ENCODE results near the gene ACTL10. TPM values are rescaled to one million over a fixed set of nuclear protein-coding genes. Genes with fewer than 3 reads are reported as not detected.

The ACTL10 gene
- total and polyA plus RNA-seq, 7 donors: 0.04 to 0.74 (median 0.39) TPM; not detected in 1

- Histone ChIP-seq H3K4me1 (peaks cover 10% of the 10 kb centered on the region), H3K36me3 (ENCODE audit: insufficient read depth in 1 of 2, low read depth in 1 of 2) (peaks cover 0 to 38% of the 10 kb centered on the region in 2 donors), H3K27ac (no peak overlapping the region), H3K9me3 (no peaks in the 10 kb centered on the region), H3K27me3 (ENCODE audit: insufficient read depth in 3 of 3, low read length in 2 of 3) (no peaks in the 10 kb centered on the region), H3K4me3 (no peak overlapping the region)
- 89 to 94% (median 90%) methylated on average over 2 of the region's 2 CpGs for WGBS, 3 donors
- DNase-seq: no peak
- intact Hi-C loops (cut with DNase I): no loop called here
- no peak for TF ChIP-seq CTCF (IDR thresholded peaks at IDR 0.05)
- no peak for ATAC-seq
These were observed 49.8 kb downstream of the ACTL10 start for GRCh38 chr20:33716498-33716897.

Other genes starting within 250 kb of the ACTL10 start
- gene SNTA1, start 223.2 kb upstream of the ACTL10 start, total RNA-seq: 100 to 1,000 TPM; 102 to 150 (median 129) TPM
- 100 to 1,000 TPM in 2 of 3 donors, 10 to 100 TPM in 1; 36.6 to 196 (median 165) TPM for gene SNTA1, start 223.2 kb upstream of the ACTL10 start, polyA plus RNA-seq
- gene CBFA2T2, start 176.8 kb upstream of the ACTL10 start, total RNA-seq: 1 to 10 TPM; 7.0 to 9.3 (median 7.7) TPM
- gene CBFA2T2, start 176.8 kb upstream of the ACTL10 start, polyA plus RNA-seq: 1 to 10 TPM; 3.8 to 6.6 (median 3.9) TPM
- gene C20orf144, start 4.6 kb upstream of the ACTL10 start, total RNA-seq: not detected
- gene C20orf144, start 4.6 kb upstream of the ACTL10 start, polyA plus RNA-seq: under 1 TPM in 2 of 3 donors, not detected in 1; 0.05 to 0.08 TPM
- 10 to 100 TPM; 57.9 to 98.0 (median 77.3) TPM for gene NECAB3, start 7.5 kb downstream of the ACTL10 start, total RNA-seq
- gene NECAB3, start 7.5 kb downstream of the ACTL10 start, polyA plus RNA-seq: 10 to 100 TPM; 37.8 to 72.0 (median 63.7) TPM
- gene E2F1, start 19.4 kb downstream of the ACTL10 start, total RNA-seq: 1 to 10 TPM in 2 of 4 donors, under 1 TPM in 2; 0.73 to 1.3 (median 0.94) TPM
- gene E2F1, start 19.4 kb downstream of the ACTL10 start, polyA plus RNA-seq: 1 to 10 TPM in 1 of 3 donors, under 1 TPM in 2; 0.79 to 6.5 (median 0.84) TPM
- gene PXMP4, start 53.4 kb downstream of the ACTL10 start, total RNA-seq: 10 to 100 TPM in 1 of 4 donors, 1 to 10 TPM in 3; 4.2 to 10.6 (median 5.1) TPM
- gene PXMP4, start 53.4 kb downstream of the ACTL10 start, polyA plus RNA-seq: 1 to 10 TPM; 1.9 to 6.0 (median 3.4) TPM
- gene ZNF341, start 65.1 kb downstream of the ACTL10 start, total RNA-seq: 1 to 10 TPM; 1.3 to 2.4 (median 1.5) TPM
- gene ZNF341, start 65.1 kb downstream of the ACTL10 start, polyA plus RNA-seq: 1 to 10 TPM; 1.5 to 3.0 (median 2.5) TPM
- gene CHMP4B, start 144.4 kb downstream of the ACTL10 start, total RNA-seq: 100 to 1,000 TPM in 3 of 4 donors, 10 to 100 TPM in 1; 72.5 to 151 (median 119) TPM
- 100 to 1,000 TPM; 165 to 267 (median 226) TPM for gene CHMP4B, start 144.4 kb downstream of the ACTL10 start, polyA plus RNA-seq

All from psoas muscle (tissue), 8 donors.